Body of pancreas (tissue), 4 donors: ENCODE data around the gene FBXL7. TPM values are rescaled to one million over a fixed set of nuclear protein-coding genes. Genes with fewer than 3 reads are reported as not detected.

Experiments used
- ATAC-seq: fragments of 150-250 bp; one replicate; pipeline ENCODE4 v1.9.1; 2016
- DNase-seq, 4 donors: peaks; one replicate each; pipeline ENCODE4 v3.0.0-alpha.2; 2019
- H3K27ac ChIP-seq, 4 donors: fragments of 200-600 bp; sonication (generic); 1 replicate in 3 of 4; 2 replicates in 1 of 4; pipeline versions ENCODE4 v1.5.1 to v1.6.1; 2016 to 2019; ENCODE audit warnings: mild to moderate bottlenecking in 1 of 4, mixed read lengths in 1 of 4, moderate library complexity in 1 of 4
- H3K27me3 ChIP-seq, 2 donors: fragments of 200-600 bp; sonication (generic); one replicate each; pipeline ENCODE4 v1.6.0; 2016; ENCODE audit warnings: mild to moderate bottlenecking in 1 of 2
- H3K36me3 ChIP-seq, 2 donors: fragments of 200-600 bp; sonication (generic); replicated peaks in 1 of 2; 2 replicates each; pipeline ENCODE4 v1.5.1; 2016; ENCODE audit warnings: low read depth in 2 of 2; ENCODE audit not compliant: insufficient read depth in 1 of 2
- H3K4me1 ChIP-seq: fragments of 200-600 bp; sonication (generic); one replicate; pipeline ENCODE4 v1.6.0; 2016
- H3K4me3 ChIP-seq, 2 donors: fragments of 200-600 bp; sonication (generic); 1 replicate in 1 of 2; 2 replicates in 1 of 2; pipeline ENCODE4 v1.5.1; 2016 to 2019
- H3K9me3 ChIP-seq, 3 donors: fragments of 200-600 bp; sonication (generic); 1 replicate in 2 of 3; 2 replicates in 1 of 3; pipeline ENCODE4 v1.5.1; 2016
- CTCF ChIP-seq, 7 experiments: fragments of 450-650 bp in 4 of 7; fragments of 200-600 bp in 3 of 7; sonication (generic) in 3 of 7; IDR thresholded peaks; one replicate each; pipeline ENCODE4 v1.5.1; 2016 to 2019; ENCODE audit warnings: antibody characterized with exemption in 7 of 7
- POLR2A ChIP-seq, 3 donors: fragments of 450-650 bp; IDR thresholded peaks; one replicate each; pipeline ENCODE4 v1.6.1; 2016; ENCODE audit warnings: antibody characterized with exemption in 3 of 3, mild to moderate bottlenecking in 2 of 3
- WGBS, 2 donors: methylation state at CpG; one replicate each; pipeline ENCODE4 v1.1.5; 2017; 5-methylcytosine and 5-hydroxymethylcytosine counted together
- intact Hi-C: fragments of 100-400 bp; cut with DNase I; formaldehyde crosslinking; loops from one replicate; pipeline ENCODE4 v1.15.1; 2023
- total RNA-seq, 2 donors: library from RNA; depleted of rRNA; stranded (reverse); fragments of >200 nt; gene quantifications; one replicate each; pipeline ENCODE4 v1.1.0, GENCODE V29; 2016

The FBXL7 gene
- total RNA-seq, 2 donors from 2014 or later: 3.1 to 4.0 TPM

DNA sequence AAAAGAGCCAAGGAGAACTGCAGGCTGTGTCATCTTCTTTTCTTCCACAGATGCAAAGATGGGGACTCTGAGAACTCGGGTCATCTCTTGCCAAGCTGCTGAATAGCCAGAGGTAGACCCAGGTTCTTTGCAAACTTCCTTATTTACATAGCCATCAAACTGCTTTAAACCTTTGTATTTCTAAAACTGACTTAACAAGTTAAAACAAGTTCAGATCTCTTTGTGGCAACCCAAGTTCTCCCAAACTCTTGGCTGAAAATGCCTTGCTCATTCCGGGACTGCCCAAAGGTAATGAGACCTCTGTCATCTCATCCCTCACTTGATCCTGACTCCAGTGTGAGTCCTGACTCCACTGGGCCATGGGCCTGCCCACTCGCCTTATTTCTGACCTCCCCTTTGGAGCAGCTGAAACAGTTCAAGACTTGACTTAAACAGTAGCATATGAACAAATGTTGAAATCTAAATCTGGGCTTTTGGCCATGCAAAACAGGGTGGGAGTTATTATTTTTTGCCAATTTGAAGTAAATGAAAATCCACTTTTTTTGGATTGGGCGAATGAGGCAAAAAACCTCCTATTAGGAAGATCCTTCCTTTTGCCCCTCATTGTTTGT lies 50.6 kb downstream of the FBXL7 start:
- H3K4me3 ChIP-seq: no peak overlapping the region
- WGBS, 2 donors: 40 to 41% methylated on average over 4 of the region's 4 CpGs
- no peaks in the 10 kb centered on the region for H3K9me3 ChIP-seq
- no peaks in the 10 kb centered on the region for H3K27me3 ChIP-seq
- no peak for DNase-seq
- TF ChIP-seq CTCF (IDR thresholded peaks at IDR 0.05) (no peak), POLR2A (IDR thresholded peaks at IDR 0.05) (no peak)
- no peak for ATAC-seq
- H3K36me3 ChIP-seq: no peaks in the 10 kb centered on the region
- intact Hi-C loops: no loop called here
- no peak overlapping the region for H3K27ac ChIP-seq
- no peaks in the 10 kb centered on the region for H3K4me1 ChIP-seq

DNA sequence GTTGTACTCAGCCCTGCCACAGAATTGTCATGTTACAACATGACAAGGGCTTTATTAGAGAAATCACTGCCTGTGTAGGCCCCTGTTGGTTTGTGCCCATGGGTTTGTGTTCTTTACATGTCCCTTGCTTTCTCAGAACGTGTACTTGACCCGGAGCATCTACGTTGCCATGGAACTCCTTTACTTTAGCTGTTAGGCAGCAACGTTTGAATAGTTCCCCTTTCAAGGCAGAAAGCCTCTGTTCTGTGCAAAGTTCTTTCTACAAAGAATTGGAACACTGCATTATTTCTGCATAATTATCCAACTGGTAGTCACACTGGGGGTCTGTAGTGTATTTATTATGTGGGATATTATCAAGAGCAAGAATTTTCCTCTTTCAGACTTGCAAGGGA lies 51.1 kb downstream of the FBXL7 start:
- no peak overlapping the region for H3K27ac ChIP-seq

DNA sequence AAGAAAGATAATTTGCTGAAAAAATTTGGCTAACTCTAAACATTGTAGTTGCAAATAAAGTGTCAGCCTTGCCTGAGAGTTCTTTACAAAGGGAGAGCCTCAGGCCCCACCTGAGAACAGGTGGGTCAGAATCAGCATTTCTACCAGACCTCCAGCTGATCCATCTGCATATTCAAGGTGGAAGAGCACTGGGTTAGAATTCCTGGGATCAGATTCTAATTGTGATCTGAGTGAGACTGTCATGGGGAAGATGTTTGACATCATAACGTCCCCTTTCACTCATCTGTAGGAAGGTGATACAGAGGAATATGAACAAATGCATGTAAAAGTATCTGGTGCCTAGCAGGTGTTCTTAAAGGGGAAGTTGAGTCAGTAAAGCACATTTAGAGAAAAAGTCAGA lies 54.6 kb downstream of the FBXL7 start:
- WGBS, 2 donors: 26 to 33% methylated on average over 1 of the region's 1 CpG
- intact Hi-C loops: no loop called here
- TF ChIP-seq CTCF (IDR thresholded peaks at IDR 0.05): no peak
- no peak for TF ChIP-seq POLR2A (IDR thresholded peaks at IDR 0.05)
- no peak overlapping the region for H3K4me3 ChIP-seq
- DNase-seq (no peak), ATAC-seq (no peak)
- H3K27ac ChIP-seq: no peak overlapping the region
- H3K36me3 ChIP-seq: no peaks in the 10 kb centered on the region
- H3K27me3 ChIP-seq: no peaks in the 10 kb centered on the region
- H3K4me1 ChIP-seq: no peaks in the 10 kb centered on the region
- no peaks in the 10 kb centered on the region for H3K9me3 ChIP-seq

More for the DNA sequence above, 51.1 kb downstream of the FBXL7 start:
- ATAC-seq: no peak
- no peak for TF ChIP-seq CTCF (IDR thresholded peaks at IDR 0.05)
- no peak for TF ChIP-seq POLR2A (IDR thresholded peaks at IDR 0.05)
- H3K9me3 ChIP-seq: no peaks in the 10 kb centered on the region
- no peaks in the 10 kb centered on the region for H3K27me3 ChIP-seq
- 37 to 50% methylated on average over 4 of the region's 4 CpGs for WGBS, 2 donors
- H3K4me3 ChIP-seq: no peak overlapping the region
- DNase-seq: no peak
- H3K36me3 ChIP-seq: no peaks in the 10 kb centered on the region
- no peaks in the 10 kb centered on the region for H3K4me1 ChIP-seq
- intact Hi-C loops: no loop called here

DNA sequence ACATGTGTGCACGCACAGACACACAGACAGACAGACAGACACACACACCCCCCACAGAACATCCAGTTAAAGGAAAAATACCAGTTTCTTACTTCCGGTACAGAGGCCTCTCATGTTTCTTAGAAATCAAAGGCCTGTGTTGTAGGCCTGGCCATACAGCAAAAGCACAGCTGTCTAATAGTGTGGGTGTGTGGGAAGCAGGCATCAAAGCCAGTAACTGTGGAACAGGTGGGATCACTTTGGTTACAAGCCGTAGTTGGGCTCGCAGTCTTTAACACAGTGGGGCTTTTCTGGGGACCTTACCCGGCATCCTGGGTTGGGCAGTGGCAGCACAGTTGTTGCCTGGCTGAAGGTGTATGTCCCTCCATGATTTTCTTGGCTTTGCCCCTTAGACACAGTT lies 55.2 kb downstream of the FBXL7 start:
- intact Hi-C loops: no loop called here
- Histone ChIP-seq H3K36me3 (no peaks in the 10 kb centered on the region), H3K4me1 (no peaks in the 10 kb centered on the region), H3K27ac (no peak overlapping the region), H3K4me3 (no peak overlapping the region), H3K27me3 (no peaks in the 10 kb centered on the region), H3K9me3 (no peaks in the 10 kb centered on the region)
- ATAC-seq: no peak
- DNase-seq: no peak
- TF ChIP-seq POLR2A (IDR thresholded peaks at IDR 0.05) (no peak), CTCF (IDR thresholded peaks at IDR 0.05) (no peak)
- WGBS, 2 donors: 70 to 71% methylated on average over 5 of the region's 5 CpGs

- Histone ChIP-seq H3K4me3 (no peak overlapping the region), H3K4me1 (no peaks in the 10 kb centered on the region), H3K9me3 (no peaks in the 10 kb centered on the region), H3K27me3 (no peaks in the 10 kb centered on the region), H3K36me3 (no peaks in the 10 kb centered on the region), H3K27ac (no peak overlapping the region)
- ATAC-seq (no peak), DNase-seq (no peak)
- TF ChIP-seq POLR2A (IDR thresholded peaks at IDR 0.05) (no peak), CTCF (IDR thresholded peaks at IDR 0.05) (no peak)
- WGBS, 2 donors: 57 to 80% methylated on average over 2 of the region's 2 CpGs
- intact Hi-C loops: no loop called here
Observed at GRCh38 chr5:15558240-15558639, 58.3 kb downstream of the FBXL7 start.
